NCI-H1694 (cell line): Measurements from ENCODE around the gene TLR5.
"Not testable (repeated sequence)": the region's sequence is repeated elsewhere in the genome, so short reads cannot be mapped to it uniquely, and the experiment has no call there.

Source experiments
- DNase-seq: peaks from one replicate; lab custom pipeline; 2025; lab: John Stamatoyannopoulos, UW

The TLR5 gene

GRCh38 chr1:223142795-223143536, at the start of gene TLR5:
TLR5 (minus strand) TSS chr1:223143248; CDS start chr1:223113031, 30,217 bp downstream.
- DNase-seq: peak; percentile 23

- DNase-seq: no peak
Measured at GRCh38 chr1:223189903-223190724, 47.1 kb upstream of the TLR5 start.

- DNase-seq: no peak
Measured at GRCh38 chr1:223189525-223189902, 46.5 kb upstream of the TLR5 start.

- DNase-seq: no peak
Measured at GRCh38 chr1:223188618-223189356, 45.7 kb upstream of the TLR5 start.

GRCh38 chr1:223186800-223187199, 43.8 kb upstream of the TLR5 start:
- no peak for DNase-seq

GRCh38 chr1:223183268-223183862, 40.3 kb upstream of the TLR5 start:
- no peak for DNase-seq

GRCh38 chr1:223180731-223181321, 37.8 kb upstream of the TLR5 start:
- DNase-seq: no peak

GRCh38 chr1:223179786-223180185, 36.7 kb upstream of the TLR5 start:
- no peak for DNase-seq

GRCh38 chr1:223179280-223179679, 36.2 kb upstream of the TLR5 start:
- no peak for DNase-seq

- DNase-seq: no peak
Measured at GRCh38 chr1:223177681-223178080, 34.6 kb upstream of the TLR5 start.

- no peak for DNase-seq
Measured at GRCh38 chr1:223176437-223176836, 33.4 kb upstream of the TLR5 start.

- no peak for DNase-seq
Measured at GRCh38 chr1:223175633-223176032, 32.6 kb upstream of the TLR5 start.

- no peak for DNase-seq
Measured at GRCh38 chr1:223175032-223175431, 32.0 kb upstream of the TLR5 start.

- not testable (repeated sequence) for DNase-seq
Measured at GRCh38 chr1:223169458-223169857, 26.4 kb upstream of the TLR5 start.

- no peak for DNase-seq
Measured at GRCh38 chr1:223161321-223161720, 18.3 kb upstream of the TLR5 start.

- DNase-seq: no peak
Measured at GRCh38 chr1:223156343-223156742, 13.3 kb upstream of the TLR5 start.

- no peak for DNase-seq
Measured at GRCh38 chr1:223155153-223155552, 12.1 kb upstream of the TLR5 start.

GRCh38 chr1:223153177-223154119, 10.4 kb upstream of the TLR5 start:
- no peak for DNase-seq

GRCh38 chr1:223152399-223152798, 9.4 kb upstream of the TLR5 start:
- DNase-seq: no peak

GRCh38 chr1:223150443-223150842, 7.4 kb upstream of the TLR5 start:
- no peak for DNase-seq

GRCh38 chr1:223147873-223148272, 4.8 kb upstream of the TLR5 start:
- DNase-seq: peak; percentile 88
